GM19452 (cell line): Measurements from ENCODE around the gene SOX10.

Experiments used
- ATAC-seq: cut with Tn5 transposase; IDR thresholded peaks from one replicate; pipeline ENCODE4 v1.9.1; 2021; ENCODE audit not compliant: unreplicated experiment

The SOX10 gene

DNA sequence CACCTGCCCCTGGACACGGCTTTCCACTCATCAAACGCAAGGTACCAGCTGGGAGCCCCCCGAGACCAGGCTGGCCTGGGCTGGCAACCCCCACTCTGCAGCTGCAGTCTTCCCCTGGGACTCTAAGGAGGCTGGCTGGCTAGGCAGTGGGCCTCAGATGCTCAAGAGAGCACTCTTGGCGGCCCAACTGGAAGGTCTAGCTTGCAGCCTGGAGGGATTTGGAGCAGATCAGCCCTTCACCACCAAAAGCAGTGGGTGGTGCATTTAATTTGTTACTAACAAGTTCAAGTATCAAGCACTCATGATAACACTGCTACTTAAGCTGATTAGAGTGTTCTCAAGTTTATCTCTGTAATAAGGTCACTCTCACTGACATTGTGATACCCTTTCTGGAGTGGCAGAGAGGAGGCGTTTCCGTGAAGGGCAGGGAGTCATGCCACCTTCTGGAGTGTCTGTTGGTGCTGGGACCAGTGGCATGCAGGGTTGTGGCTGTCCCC lies 52.4 kb downstream of the SOX10 start:
- ATAC-seq: no peak

- ATAC-seq: no peak
Observed at GRCh38 chr22:37930952-37931440, 53.4 kb downstream of the SOX10 start.

GRCh38 chr22:37930270-37930951 lies 53.9 kb downstream of the SOX10 start:
- ATAC-seq: no peak

GRCh38 chr22:37929390-37929789 lies 55.0 kb downstream of the SOX10 start:
- no peak for ATAC-seq

DNA sequence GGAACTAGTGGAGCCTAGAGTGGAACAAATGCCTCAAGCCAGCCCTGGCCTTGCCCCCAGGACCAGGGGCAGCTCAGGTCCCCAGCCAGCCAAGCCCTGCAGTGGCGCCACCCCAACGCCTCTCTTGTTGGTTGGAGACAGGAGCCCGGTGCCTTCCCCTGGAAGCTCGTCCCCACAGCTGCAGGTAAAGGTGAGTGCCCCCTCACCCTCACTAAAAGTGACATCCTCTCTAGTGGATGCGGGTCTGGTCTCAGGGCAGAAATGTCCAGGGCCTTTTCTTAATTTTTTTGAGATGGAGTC lies 56.8 kb downstream of the SOX10 start:
- ATAC-seq: no peak

DNA sequence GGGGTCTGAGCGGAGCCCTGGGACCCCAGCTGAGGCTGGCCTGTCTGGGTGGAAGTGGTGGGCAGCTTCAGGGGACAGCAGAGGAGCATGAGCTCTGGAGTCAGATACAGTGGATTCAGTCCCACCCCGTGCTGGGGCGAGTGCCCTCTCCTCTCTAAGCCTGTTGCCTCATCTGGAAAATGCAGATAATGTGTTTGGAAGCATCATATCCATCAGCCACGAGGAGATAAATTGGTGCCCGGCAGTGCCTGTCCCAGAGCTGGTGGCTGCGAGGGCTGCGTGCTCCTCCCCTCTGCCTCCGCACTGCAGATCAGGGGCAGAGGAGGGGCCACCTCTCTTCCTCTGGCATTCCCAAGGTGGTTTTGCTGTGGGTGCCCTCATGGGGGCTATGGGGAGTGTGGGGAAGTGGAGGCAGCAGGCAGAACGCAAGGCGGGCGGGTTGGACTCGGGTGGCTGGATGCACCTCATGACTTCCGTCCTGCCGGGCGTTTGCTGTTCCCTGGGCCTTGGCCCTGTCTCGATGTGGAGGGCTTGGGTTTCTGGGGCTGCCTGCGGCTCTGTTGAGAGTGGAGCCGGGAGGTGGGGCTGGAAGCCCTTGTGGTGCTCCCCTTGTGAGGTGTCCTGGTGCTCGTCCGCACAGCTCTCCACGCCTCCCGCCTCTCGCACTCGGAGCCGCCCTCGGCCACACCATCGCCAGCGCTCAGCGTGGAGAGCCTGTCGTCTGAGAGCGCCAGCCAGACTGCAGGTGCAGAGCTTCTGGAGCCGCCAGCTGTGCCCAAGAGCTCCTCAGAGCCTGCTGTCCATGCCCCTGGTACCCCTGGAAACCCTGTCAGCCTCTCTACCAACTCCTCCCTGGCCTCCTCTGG lies 57.4 kb downstream of the SOX10 start:
- ATAC-seq: no peak

DNA sequence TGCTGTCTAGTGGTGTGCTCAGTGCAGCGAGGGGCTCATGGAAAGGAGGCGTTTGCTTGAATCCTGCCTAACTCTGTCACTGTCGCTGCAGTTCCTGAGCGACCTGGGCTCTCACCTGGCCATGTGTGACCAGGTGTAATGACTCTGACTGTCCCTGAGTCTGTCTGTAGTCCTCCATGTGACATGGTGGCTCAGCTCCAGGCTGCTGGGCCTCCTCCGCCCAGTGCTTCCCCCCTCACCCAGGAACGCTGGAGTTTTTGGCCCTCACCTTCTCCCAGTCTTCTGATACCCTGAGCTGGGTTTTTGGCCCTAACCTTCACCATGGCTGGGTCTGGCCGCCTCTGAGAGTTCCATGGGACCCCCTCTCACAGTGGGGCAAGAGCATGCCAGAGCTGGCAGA lies 58.0 kb downstream of the SOX10 start:
- no peak for ATAC-seq

GRCh38 chr22:37925767-37926166 lies 58.6 kb downstream of the SOX10 start:
- no peak for ATAC-seq

DNA sequence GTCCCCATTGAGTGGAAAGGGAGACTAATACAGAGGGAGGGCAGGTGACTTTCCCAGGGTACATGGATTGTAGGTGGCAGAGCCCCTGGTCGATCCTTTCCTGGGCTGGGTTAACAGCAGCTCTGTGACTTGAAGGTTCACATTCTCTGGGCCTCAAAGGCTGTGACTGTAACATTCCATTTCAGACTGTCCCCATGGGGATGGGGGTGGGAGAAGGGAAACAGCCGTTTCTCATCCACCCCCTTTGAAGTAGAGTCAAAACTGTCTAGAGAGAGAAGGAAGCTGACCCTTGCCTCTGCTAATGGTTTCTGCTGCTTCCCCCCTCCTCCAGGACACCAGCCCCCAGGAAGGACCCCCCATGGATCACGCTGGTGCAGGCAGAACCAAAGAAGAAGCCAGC lies 59.0 kb downstream of the SOX10 start:
- no peak for ATAC-seq

DNA sequence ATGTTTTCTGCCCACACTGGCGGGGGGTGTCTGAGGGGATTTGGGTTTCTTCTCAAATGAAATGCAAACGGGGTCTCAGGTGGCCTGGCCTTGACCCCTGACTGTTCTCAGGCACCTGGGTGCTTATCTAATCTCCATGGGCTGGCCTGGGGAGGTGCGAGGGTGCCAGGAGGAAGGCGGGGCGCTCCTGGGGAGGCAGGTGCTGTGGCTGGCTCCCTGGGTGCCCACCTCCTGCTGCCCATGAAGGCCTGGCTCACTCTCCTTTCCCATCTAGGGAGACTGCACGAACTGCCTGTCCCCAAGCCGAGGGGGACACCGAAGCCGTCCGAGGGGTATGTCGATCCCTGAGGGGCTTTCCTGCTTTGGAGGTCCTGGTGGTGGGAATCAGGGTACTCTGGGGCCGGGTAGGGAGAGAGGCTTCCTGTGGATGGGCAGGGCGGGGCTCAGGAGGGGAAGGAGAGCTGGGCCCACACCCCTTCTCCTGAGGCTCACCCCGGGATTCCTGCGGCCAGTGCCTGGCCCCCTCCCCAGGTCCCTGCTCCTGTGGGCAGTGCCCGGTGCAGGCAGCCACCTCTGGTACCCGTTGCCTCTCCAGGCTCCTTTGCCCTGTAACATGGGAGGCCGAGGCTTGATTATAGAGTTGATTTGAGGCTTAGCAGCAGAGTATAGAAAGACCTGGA lies 59.8 kb downstream of the SOX10 start:
- ATAC-seq: no peak

GRCh38 chr22:37923927-37924326 lies 60.4 kb downstream of the SOX10 start:
- ATAC-seq: no peak
